ENCODE data around the gene MEI1. TPM values are rescaled to one million over a fixed set of nuclear protein-coding genes. Genes with fewer than 3 reads are reported as not detected.

MEI1 gene
- total and polyA plus RNA-seq, 9 of the 15 experiments (the other 6 are each of a cell fraction or from before 2014, with no cell fraction given), result 0.08 to 0.68 (median 0.18) TPM; not detected in 2

GRCh38 chr22:41682033-41682807, 17.1 kb upstream of the MEI1 start (continued):
- TF ChIP-seq YY1 (IDR thresholded peaks at IDR 0.05; ENCODE audit: borderline replicate concordance in 1 of 3, control insufficient read depth in 1 of 3, extremely low read depth in 1 of 3, insufficient read depth in 3 of 3, insufficient read length in 1 of 3, insufficient replicate concordance in 2 of 3, low read depth in 1 of 3, low read length in 2 of 3) (peak in 1 of 3 experiments; percentile 40), PHF20 (IDR thresholded peaks at IDR 0.05; ENCODE audit: partially characterized antibody) (peak; percentile 52), HCFC1 (IDR thresholded peaks at IDR 0.05; ENCODE audit: low read depth, low read length) (peak; percentile 70), ZBTB12 (CRISPR knock-in tag; IDR thresholded peaks at IDR 0.05) (peak; percentile 92), MYBL2 (IDR thresholded peaks at IDR 0.05; ENCODE audit: low read depth) (no peak), MYBL2 (CRISPR knock-in tag; IDR thresholded peaks at IDR 0.05; ENCODE audit: borderline replicate concordance) (no peak), MYNN (IDR thresholded peaks at IDR 0.05) (peak; percentile 62; the same call in 1 of the 2 replicates), MYNN (CRISPR knock-in tag; IDR thresholded peaks at IDR 0.05) (no peak), GTF2F1 (IDR thresholded peaks at IDR 0.05; ENCODE audit: low read depth, low read length) (peak; percentile 19; the same call in 1 of the 2 replicates), ZNF124 (CRISPR knock-in tag; IDR thresholded peaks at IDR 0.05) (no peak), HDAC1 (IDR thresholded peaks at IDR 0.05) (peak in 1 of 2 experiments; percentile 88; a peak in 2 of 4 replicates), HNRNPL (IDR thresholded peaks at IDR 0.05; ENCODE audit: low read depth, low read length) (no peak), C11orf30 (IDR thresholded peaks at IDR 0.05; ENCODE audit: low read depth) (peak; percentile 89)

All from K562 (cell line).